Astrocyte (in vitro differentiated cells and primary cell): ENCODE measurements around the gene TTC34. TPM values are rescaled to one million over a fixed set of nuclear protein-coding genes. Genes with fewer than 3 reads are reported as not detected.

Source experiments
- DNase-seq: peaks from one replicate; pipeline ENCODE4 v3.0.0-alpha.2; 2010; ENCODE audit warnings: low read depth
- FAIRE-seq: peaks from 2 replicates; lab custom pipeline; 2011; peaks lifted over from hg19 to GRCh38; lab: Jason Lieb, UNC
- H2AFZ ChIP-seq: 2 replicates; pipeline ENCODE4 v1.6.0; 2012; ENCODE audit warnings: low read depth, low read length, inconsistent platforms
- H3K27ac ChIP-seq: 2 replicates; pipeline ENCODE4 v1.5.1; 2011; ENCODE audit warnings: low read depth, low read length, inconsistent platforms
- H3K27me3 ChIP-seq: 2 replicates; pipeline ENCODE4 v1.6.0; 2011; ENCODE audit warnings: low read length, inconsistent platforms; ENCODE audit not compliant: insufficient read depth
- H3K36me3 ChIP-seq: 2 replicates; pipeline ENCODE4 v1.5.1; 2011; ENCODE audit warnings: low read length, inconsistent platforms; ENCODE audit not compliant: insufficient read depth
- H3K4me1 ChIP-seq: 2 replicates; pipeline ENCODE4 v1.5.1; 2011; ENCODE audit warnings: low read length, inconsistent platforms; ENCODE audit not compliant: insufficient read depth
- H3K4me2 ChIP-seq: 2 replicates; pipeline ENCODE4 v1.6.0; 2012; ENCODE audit warnings: low read length, inconsistent platforms
- H3K4me3 ChIP-seq: 2 replicates; pipeline ENCODE4 v1.5.1; 2011; ENCODE audit warnings: low read depth, mild to moderate bottlenecking, low read length, inconsistent platforms; ENCODE audit not compliant: insufficient read depth
- H3K79me2 ChIP-seq: 2 replicates; pipeline ENCODE4 v1.6.0; 2012; ENCODE audit warnings: mild to moderate bottlenecking, low read length, inconsistent platforms; ENCODE audit not compliant: insufficient read depth
- H3K9ac ChIP-seq: 2 replicates; pipeline ENCODE4 v1.6.0; 2012; ENCODE audit warnings: mild to moderate bottlenecking, low read length, inconsistent platforms
- H3K9me3 ChIP-seq: 2 replicates; pipeline ENCODE4 v1.5.1; 2012; ENCODE audit warnings: low read depth, mild to moderate bottlenecking, low read length, inconsistent platforms; ENCODE audit not compliant: insufficient read depth
- H4K20me1 ChIP-seq: 2 replicates; pipeline ENCODE4 v1.6.0; 2012; ENCODE audit warnings: low read length, inconsistent platforms; ENCODE audit not compliant: insufficient read depth
- H3K27ac Mint-ChIP-seq: one replicate; pipeline ENCODE4 v1.8.0; 2021; ENCODE audit warnings: mild to moderate bottlenecking, mixed read lengths; ENCODE audit not compliant: unreplicated experiment
- H3K27me3 Mint-ChIP-seq: one replicate; pipeline ENCODE4 v1.8.0; 2021; ENCODE audit warnings: low read depth, mixed read lengths; ENCODE audit not compliant: unreplicated experiment
- H3K36me3 Mint-ChIP-seq: one replicate; pipeline ENCODE4 v1.8.0; 2021; ENCODE audit warnings: low read depth, mixed read lengths; ENCODE audit not compliant: unreplicated experiment
- H3K4me1 Mint-ChIP-seq: one replicate; pipeline ENCODE4 v1.8.0; 2021; ENCODE audit warnings: low read depth, mixed read lengths; ENCODE audit not compliant: unreplicated experiment
- H3K4me3 Mint-ChIP-seq: one replicate; pipeline ENCODE4 v1.8.0; 2021; ENCODE audit warnings: mild to moderate bottlenecking, moderate library complexity, mixed read lengths; ENCODE audit not compliant: unreplicated experiment
- H3K9me3 Mint-ChIP-seq: one replicate; pipeline ENCODE4 v1.8.0; 2021; ENCODE audit warnings: mild to moderate bottlenecking, mixed read lengths; ENCODE audit not compliant: unreplicated experiment
- EZH2 ChIP-seq: IDR thresholded peaks from 2 replicates; pipeline ENCODE4 v1.6.1; 2012; ENCODE audit warnings: mild to moderate bottlenecking, low read length, inconsistent platforms; ENCODE audit not compliant: insufficient read depth
- total RNA-seq: library from RNA; stranded (reverse); gene quantifications from 2 replicates; pipeline ENCODE4 v1.2.1, GENCODE V29; 2021
- TF ChIP-seq, protein P1 (sequence below): IDR thresholded peaks from 2 replicates; pipeline ENCODE4 v1.5.1; 2011; ENCODE audit warnings: low read depth, mild to moderate bottlenecking, inconsistent platforms, low read length, moderate library complexity; ENCODE audit not compliant: insufficient read depth

TTC34 gene
- total RNA-seq, 1 donor from 2014 or later, result 0.39 TPM

DNA sequence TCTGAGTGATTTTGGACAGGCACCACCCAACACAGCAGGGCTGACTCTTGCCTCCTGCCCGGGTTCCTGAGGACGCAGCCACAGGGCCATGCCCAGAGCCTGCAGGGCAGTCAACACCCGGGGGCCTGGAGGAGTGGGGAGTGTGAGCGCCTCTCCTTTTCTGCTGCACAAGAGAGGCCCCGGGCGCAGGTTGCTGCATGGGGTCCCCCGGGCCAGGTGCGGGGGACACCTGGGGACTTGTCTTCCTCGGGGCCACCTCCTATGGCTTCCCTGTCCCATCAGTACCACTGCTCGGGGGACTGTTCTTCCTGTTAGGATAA lies 6.9 kb upstream of the TTC34 start:
- H3K4me2 ChIP-seq, result no peak overlapping the region
- H3K27ac ChIP-seq, result no peak overlapping the region
- Mint-ChIP-seq H3K4me3 (no peak overlapping the region), H3K9me3 (peaks cover 9% of the 10 kb centered on the region), H3K4me1 (no peaks in the 10 kb centered on the region), H3K27me3 (peaks cover 6% of the 10 kb centered on the region), H3K36me3 (no peaks in the 10 kb centered on the region), H3K27ac (no peak overlapping the region)
- no peak overlapping the region for H3K9ac ChIP-seq
- no peak for FAIRE-seq
- no peak overlapping the region for H3K4me3 ChIP-seq
- no peaks in the 10 kb centered on the region for H3K4me1 ChIP-seq
- H4K20me1 ChIP-seq, result no peaks in the 10 kb centered on the region
- TF ChIP-seq, protein P1, sequence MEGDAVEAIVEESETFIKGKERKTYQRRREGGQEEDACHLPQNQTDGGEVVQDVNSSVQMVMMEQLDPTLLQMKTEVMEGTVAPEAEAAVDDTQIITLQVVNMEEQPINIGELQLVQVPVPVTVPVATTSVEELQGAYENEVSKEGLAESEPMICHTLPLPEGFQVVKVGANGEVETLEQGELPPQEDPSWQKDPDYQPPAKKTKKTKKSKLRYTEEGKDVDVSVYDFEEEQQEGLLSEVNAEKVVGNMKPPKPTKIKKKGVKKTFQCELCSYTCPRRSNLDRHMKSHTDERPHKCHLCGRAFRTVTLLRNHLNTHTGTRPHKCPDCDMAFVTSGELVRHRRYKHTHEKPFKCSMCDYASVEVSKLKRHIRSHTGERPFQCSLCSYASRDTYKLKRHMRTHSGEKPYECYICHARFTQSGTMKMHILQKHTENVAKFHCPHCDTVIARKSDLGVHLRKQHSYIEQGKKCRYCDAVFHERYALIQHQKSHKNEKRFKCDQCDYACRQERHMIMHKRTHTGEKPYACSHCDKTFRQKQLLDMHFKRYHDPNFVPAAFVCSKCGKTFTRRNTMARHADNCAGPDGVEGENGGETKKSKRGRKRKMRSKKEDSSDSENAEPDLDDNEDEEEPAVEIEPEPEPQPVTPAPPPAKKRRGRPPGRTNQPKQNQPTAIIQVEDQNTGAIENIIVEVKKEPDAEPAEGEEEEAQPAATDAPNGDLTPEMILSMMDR, result no peak
- no peak for TF ChIP-seq EZH2
- DNase-seq, result no peak
- H2AFZ ChIP-seq, result no peak overlapping the region
- H3K36me3 ChIP-seq, result no peaks in the 10 kb centered on the region
- H3K79me2 ChIP-seq, result no peaks in the 10 kb centered on the region
- H3K27me3 ChIP-seq, result no peaks in the 10 kb centered on the region
- peaks cover 8% of the 10 kb centered on the region for H3K9me3 ChIP-seq

DNA sequence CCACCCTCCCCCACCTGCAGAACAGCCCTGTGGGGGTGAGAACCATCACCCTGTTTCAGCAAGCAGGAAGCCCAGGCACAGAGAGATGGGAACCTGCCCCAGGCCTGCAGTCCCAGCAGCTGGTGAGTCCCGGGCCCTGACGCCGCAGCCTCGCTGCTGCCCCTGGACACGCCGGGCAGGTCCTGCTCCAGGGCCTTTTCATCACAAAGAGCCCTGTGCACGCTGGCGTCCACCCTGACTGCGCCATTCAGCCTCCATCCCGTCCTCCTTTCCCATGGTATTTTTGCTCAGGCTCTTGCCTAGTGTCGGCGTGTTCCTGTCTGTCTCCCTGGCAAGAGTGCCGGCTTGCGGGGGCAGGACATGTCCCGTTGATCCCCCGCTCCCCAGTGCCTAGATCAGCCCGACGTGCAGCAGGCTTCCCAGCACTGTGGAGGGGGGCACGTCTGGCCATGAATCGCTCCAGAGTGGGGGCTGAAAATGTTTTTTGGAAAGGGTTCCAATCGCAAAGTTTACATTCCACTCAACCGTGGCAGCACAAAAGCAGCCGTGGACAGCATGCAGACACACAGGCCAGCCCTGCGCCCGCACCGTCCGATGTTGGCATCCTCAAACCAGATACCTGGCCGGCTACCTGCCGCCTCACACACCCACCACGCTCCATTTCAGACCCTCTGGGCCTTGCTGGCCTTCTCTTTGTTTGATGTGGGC lies 6.3 kb upstream of the TTC34 start:
- Histone ChIP-seq H3K79me2 (no peaks in the 10 kb centered on the region), H3K4me1 (no peaks in the 10 kb centered on the region), H3K9me3 (peaks cover 7% of the 10 kb centered on the region), H2AFZ (no peak overlapping the region), H3K27ac (no peak overlapping the region), H3K27me3 (no peaks in the 10 kb centered on the region), H4K20me1 (no peaks in the 10 kb centered on the region), H3K4me3 (no peak overlapping the region), H3K4me2 (no peak overlapping the region), H3K36me3 (no peaks in the 10 kb centered on the region), H3K9ac (no peak overlapping the region)
- Mint-ChIP-seq H3K4me1 (no peaks in the 10 kb centered on the region), H3K36me3 (no peaks in the 10 kb centered on the region), H3K27ac (no peak overlapping the region), H3K27me3 (peaks cover 6% of the 10 kb centered on the region), H3K9me3 (peaks cover 9% of the 10 kb centered on the region), H3K4me3 (no peak overlapping the region)
- no peak for TF ChIP-seq EZH2
- TF ChIP-seq, protein P1, result no peak
- FAIRE-seq, result no peak
- no peak for DNase-seq

GRCh38 chr1:2807036-2807435 lies 5.5 kb upstream of the TTC34 start:
- H3K79me2 ChIP-seq, result no peaks in the 10 kb centered on the region
- H3K36me3 ChIP-seq, result no peaks in the 10 kb centered on the region
- no peak overlapping the region for H2AFZ ChIP-seq
- TF ChIP-seq, protein P1, result no peak
- no peak for TF ChIP-seq EZH2
- H3K4me2 ChIP-seq, result no peak overlapping the region
- DNase-seq (no peak), FAIRE-seq (no peak)
- no peak overlapping the region for H3K4me3 Mint-ChIP-seq
- H3K36me3 Mint-ChIP-seq, result no peaks in the 10 kb centered on the region
- no peaks in the 10 kb centered on the region for H4K20me1 ChIP-seq
- no peak overlapping the region for H3K9ac ChIP-seq
- no peak overlapping the region for H3K27ac ChIP-seq
- H3K9me3 ChIP-seq, result no peaks in the 10 kb centered on the region
- H3K9me3 Mint-ChIP-seq, result peaks cover 4% of the 10 kb centered on the region
- H3K4me3 ChIP-seq, result no peak overlapping the region
- H3K4me1 Mint-ChIP-seq, result no peaks in the 10 kb centered on the region
- H3K27me3 ChIP-seq, result no peaks in the 10 kb centered on the region
- H3K4me1 ChIP-seq, result no peaks in the 10 kb centered on the region
- no peak overlapping the region for H3K27ac Mint-ChIP-seq
- peaks cover 4% of the 10 kb centered on the region for H3K27me3 Mint-ChIP-seq
